Type B pancreatic cell (in vitro differentiated cells): Measurements from ENCODE around the gene GRK5. TPM values are rescaled to one million over a fixed set of nuclear protein-coding genes. Genes with fewer than 3 reads are reported as not detected.

ENCODE experiments used
- DNase-seq: peaks from one replicate; pipeline ENCODE4 v3.0.0; 2021; ENCODE audit warnings: mixed read lengths; ENCODE audit not compliant: unreplicated experiment; ENCODE audit errors: extremely low spot score
- H3K27ac Mint-ChIP-seq: 2 replicates; pipeline ENCODE4 v1.8.0; 2021; ENCODE audit warnings: mild to moderate bottlenecking, mixed read lengths
- H3K27me3 Mint-ChIP-seq: 2 replicates; pipeline ENCODE4 v1.8.0; 2021; ENCODE audit warnings: mixed read lengths
- H3K36me3 Mint-ChIP-seq: 2 replicates; pipeline ENCODE4 v1.8.0; 2021; ENCODE audit warnings: mixed read lengths
- H3K4me1 Mint-ChIP-seq: one replicate; pipeline ENCODE4 v1.8.0; 2021; ENCODE audit warnings: mixed read lengths; ENCODE audit not compliant: unreplicated experiment
- H3K4me3 Mint-ChIP-seq: 2 replicates; pipeline ENCODE4 v1.8.0; 2021; ENCODE audit warnings: mild to moderate bottlenecking, mixed read lengths
- H3K9me3 Mint-ChIP-seq: 2 replicates; pipeline ENCODE4 v1.8.0; 2021; ENCODE audit warnings: mixed read lengths
- total RNA-seq: library from RNA; stranded (reverse); gene quantifications from 2 replicates; pipeline ENCODE4 v1.2.1, GENCODE V29; 2021; ENCODE audit warnings: low replicate concordance
- TF ChIP-seq, protein P1 (sequence below): fragments of 200-600 bp; sonication (generic); conservative IDR thresholded peaks from 2 replicates; pipeline ENCODE4 v1.5.0; 2021; ENCODE audit warnings: antibody characterized with exemption, mild to moderate bottlenecking

Gene GRK5
- total RNA-seq, 1 donor from 2014 or later, result 24.8 TPM

GRCh38 chr10:119242186-119242585 is 34.8 kb downstream of the GRK5 start:
- no peaks in the 10 kb centered on the region for H3K36me3 Mint-ChIP-seq
- TF ChIP-seq, protein P1, sequence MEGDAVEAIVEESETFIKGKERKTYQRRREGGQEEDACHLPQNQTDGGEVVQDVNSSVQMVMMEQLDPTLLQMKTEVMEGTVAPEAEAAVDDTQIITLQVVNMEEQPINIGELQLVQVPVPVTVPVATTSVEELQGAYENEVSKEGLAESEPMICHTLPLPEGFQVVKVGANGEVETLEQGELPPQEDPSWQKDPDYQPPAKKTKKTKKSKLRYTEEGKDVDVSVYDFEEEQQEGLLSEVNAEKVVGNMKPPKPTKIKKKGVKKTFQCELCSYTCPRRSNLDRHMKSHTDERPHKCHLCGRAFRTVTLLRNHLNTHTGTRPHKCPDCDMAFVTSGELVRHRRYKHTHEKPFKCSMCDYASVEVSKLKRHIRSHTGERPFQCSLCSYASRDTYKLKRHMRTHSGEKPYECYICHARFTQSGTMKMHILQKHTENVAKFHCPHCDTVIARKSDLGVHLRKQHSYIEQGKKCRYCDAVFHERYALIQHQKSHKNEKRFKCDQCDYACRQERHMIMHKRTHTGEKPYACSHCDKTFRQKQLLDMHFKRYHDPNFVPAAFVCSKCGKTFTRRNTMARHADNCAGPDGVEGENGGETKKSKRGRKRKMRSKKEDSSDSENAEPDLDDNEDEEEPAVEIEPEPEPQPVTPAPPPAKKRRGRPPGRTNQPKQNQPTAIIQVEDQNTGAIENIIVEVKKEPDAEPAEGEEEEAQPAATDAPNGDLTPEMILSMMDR, result no peak
- H3K9me3 Mint-ChIP-seq, result no peaks in the 10 kb centered on the region
- peak overlapping the region; percentile 9 for H3K27ac Mint-ChIP-seq
- H3K4me3 Mint-ChIP-seq, result no peak overlapping the region
- DNase-seq, result no peak
- peaks cover 60% of the 10 kb centered on the region for H3K4me1 Mint-ChIP-seq
- no peaks in the 10 kb centered on the region for H3K27me3 Mint-ChIP-seq

GRCh38 chr10:119243488-119243887 is 36.1 kb downstream of the GRK5 start:
- TF ChIP-seq, protein P1, result no peak
- peak overlapping the region; percentile 47 for H3K4me3 Mint-ChIP-seq
- no peak for DNase-seq
- H3K9me3 Mint-ChIP-seq, result no peaks in the 10 kb centered on the region
- peaks cover 51% of the 10 kb centered on the region for H3K4me1 Mint-ChIP-seq
- H3K27ac Mint-ChIP-seq, result peak overlapping the region; percentile 76
- no peaks in the 10 kb centered on the region for H3K27me3 Mint-ChIP-seq
- H3K36me3 Mint-ChIP-seq, result no peaks in the 10 kb centered on the region

- Mint-ChIP-seq H3K4me1 (peaks cover 47% of the 10 kb centered on the region), H3K36me3 (no peaks in the 10 kb centered on the region), H3K4me3 (peak overlapping the region; percentile 47), H3K9me3 (no peaks in the 10 kb centered on the region), H3K27me3 (no peaks in the 10 kb centered on the region), H3K27ac (peak overlapping the region; percentile 76)
- TF ChIP-seq, protein P1, result no peak
- DNase-seq, result no peak
Measured at GRCh38 chr10:119243967-119244366, 36.6 kb downstream of the GRK5 start.

DNA sequence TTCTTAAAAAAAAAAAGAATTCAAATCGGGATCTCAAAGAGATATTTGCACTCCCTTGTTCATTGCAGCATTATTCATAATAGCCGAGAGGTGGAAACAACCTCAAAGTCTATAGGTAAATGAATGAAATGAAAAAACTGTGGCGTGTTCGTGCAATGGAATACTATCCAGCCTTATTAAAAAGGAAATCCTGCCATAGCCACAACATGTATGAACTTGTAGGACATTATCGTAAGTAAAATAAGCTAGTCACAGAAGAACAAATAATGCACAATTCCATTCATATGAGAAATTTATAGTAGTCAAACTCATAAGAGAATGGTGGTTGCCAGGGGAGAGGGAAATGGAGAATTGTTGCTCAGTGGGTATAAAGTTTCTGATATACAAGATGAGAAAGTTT is 37.9 kb downstream of the GRK5 start:
- Mint-ChIP-seq H3K27me3 (no peaks in the 10 kb centered on the region), H3K27ac (no peak overlapping the region), H3K9me3 (no peaks in the 10 kb centered on the region), H3K36me3 (no peaks in the 10 kb centered on the region), H3K4me3 (no peak overlapping the region), H3K4me1 (peaks cover 46% of the 10 kb centered on the region)
- no peak for DNase-seq
- TF ChIP-seq, protein P1, result no peak

DNA sequence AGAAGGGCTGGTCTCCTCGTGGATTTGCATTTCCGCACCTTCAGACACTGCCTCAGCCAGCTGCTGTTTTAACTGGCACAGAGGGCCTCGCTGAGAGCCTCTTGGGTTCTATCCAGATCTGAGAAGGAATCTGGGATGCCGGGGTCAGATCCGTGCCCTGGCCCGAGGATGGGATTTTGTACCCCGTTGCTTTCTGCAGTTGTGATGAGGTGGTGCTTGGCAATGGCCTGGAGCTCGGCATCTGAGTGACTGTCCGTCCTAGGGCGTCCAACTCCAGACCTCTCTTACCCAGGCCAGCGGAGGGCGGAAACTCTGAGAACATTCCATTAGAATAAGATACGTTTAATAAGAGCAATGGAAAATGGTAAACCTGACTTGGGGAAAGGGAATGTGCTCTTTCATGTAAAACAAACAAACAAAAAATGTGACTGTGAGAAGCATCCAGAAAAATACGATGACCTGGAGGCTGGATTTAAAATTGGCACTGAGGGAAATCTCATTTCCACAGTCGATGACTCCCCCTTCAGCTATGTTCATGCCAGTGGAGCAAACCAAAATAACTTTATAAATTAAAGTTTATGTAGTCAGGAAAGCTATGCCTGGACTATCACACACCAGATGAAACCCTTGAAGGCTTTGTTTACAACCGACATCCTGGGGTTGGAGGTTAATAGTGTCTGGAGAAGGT is 39.6 kb downstream of the GRK5 start:
- H3K36me3 Mint-ChIP-seq, result no peaks in the 10 kb centered on the region
- H3K9me3 Mint-ChIP-seq, result no peaks in the 10 kb centered on the region
- peaks cover 49% of the 10 kb centered on the region for H3K4me1 Mint-ChIP-seq
- no peak for DNase-seq
- H3K4me3 Mint-ChIP-seq, result no peak overlapping the region
- no peaks in the 10 kb centered on the region for H3K27me3 Mint-ChIP-seq
- no peak overlapping the region for H3K27ac Mint-ChIP-seq
- TF ChIP-seq, protein P1, result no peak
